CD4-positive, alpha-beta T cell (primary cell): ENCODE measurements around the gene LAPTM4A. TPM values are rescaled to one million over a fixed set of nuclear protein-coding genes. Genes with fewer than 3 reads are reported as not detected.

Experiments
- ATAC-seq: fragments of 200-7000 bp; cut with Tn5 transposase; one replicate; pipeline ENCODE4 v1.10.0; 2022; ENCODE audit warnings: mild to moderate bottlenecking; ENCODE audit not compliant: poor library complexity
- CTCF ChIA-PET: fragments of 350-600 bp; sonication (Branson Sonifier 250); formaldehyde crosslinking; loops from one replicate; lab custom pipeline; 2021; ENCODE audit warnings: antibody characterized with exemption, inconsistent platforms; lab: Charles Lee
- POLR2A ChIA-PET: fragments of 350-600 bp; sonication (Branson Sonifier 250); formaldehyde crosslinking; loops from one replicate; lab custom pipeline; 2021; ENCODE audit warnings: antibody characterized with exemption, inconsistent platforms; lab: Charles Lee
- DNase-seq, 14 experiments: peaks; one replicate each; pipeline ENCODE4 v3.0.0-alpha.2; 2013 to 2020; ENCODE audit warnings: mixed read lengths in 2 of 14
- H3K27ac ChIP-seq, 2 donors: one replicate each; pipeline versions ENCODE4 v1.5.1 to v1.7.0; 2013; ENCODE audit warnings: low read length in 2 of 2, low read depth in 1 of 2, mild to moderate bottlenecking in 1 of 2
- H3K27me3 ChIP-seq, 2 experiments: 1 replicate in 1 of 2; 2 replicates in 1 of 2; pipeline versions ENCODE4 v1.6.1 to v1.7.0; 2013; ENCODE audit warnings: low read length in 2 of 2, control low read depth in 1 of 2, mild to moderate bottlenecking in 1 of 2, moderate library complexity in 1 of 2; ENCODE audit not compliant: insufficient read depth in 2 of 2, control insufficient read depth in 1 of 2
- H3K36me3 ChIP-seq: one replicate; pipeline ENCODE4 v1.6.1; 2013; ENCODE audit warnings: low read length, control low read depth; ENCODE audit not compliant: insufficient read depth
- H3K4me1 ChIP-seq: one replicate; pipeline ENCODE4 v1.6.1; 2013; ENCODE audit warnings: low read length, control low read depth; ENCODE audit not compliant: insufficient read depth
- H3K4me3 ChIP-seq: one replicate; pipeline ENCODE4 v1.5.1; 2013; ENCODE audit warnings: mild to moderate bottlenecking, low read length, moderate library complexity
- H3K9me3 ChIP-seq, 2 experiments: 1 replicate in 1 of 2; 2 replicates in 1 of 2; pipeline versions ENCODE4 v1.6.1 to v1.7.0; 2013; ENCODE audit warnings: low read length in 2 of 2, mild to moderate bottlenecking in 2 of 2, control low read depth in 1 of 2, moderate library complexity in 1 of 2; ENCODE audit not compliant: control insufficient read depth in 1 of 2, insufficient read depth in 1 of 2
- H3K27ac Mint-ChIP-seq: one replicate; pipeline ENCODE4 v1.8.0; 2020; ENCODE audit warnings: mixed read lengths
- H3K27me3 Mint-ChIP-seq: one replicate; pipeline ENCODE4 v1.8.0; 2021; ENCODE audit warnings: mixed read lengths
- H3K36me3 Mint-ChIP-seq: one replicate; pipeline ENCODE4 v1.8.0; 2021; ENCODE audit warnings: low read depth, mixed read lengths
- H3K4me1 Mint-ChIP-seq: one replicate; pipeline ENCODE4 v1.8.0; 2021; ENCODE audit warnings: low read depth, mixed read lengths
- H3K4me3 Mint-ChIP-seq: one replicate; pipeline ENCODE4 v1.8.0; 2020; ENCODE audit warnings: mild to moderate bottlenecking, mixed read lengths
- H3K9me3 Mint-ChIP-seq: one replicate; pipeline ENCODE4 v1.8.0; 2020; ENCODE audit warnings: mixed read lengths
- CTCF ChIP-seq: fragments of 200-600 bp; IDR thresholded peaks from one replicate; pipeline ENCODE4 v1.8.0; 2022; ENCODE audit warnings: antibody characterized with exemption, mild to moderate bottlenecking
- intact Hi-C, 2 experiments: fragments of 100-400 bp; cut with DNase I in 1 of 2; cut with micrococcal nuclease in 1 of 2; formaldehyde crosslinking; loops; one replicate each; pipeline versions ENCODE4 v1.15.1 to v1.9.0; 2023 to 2025; cut with DNase I, micrococcal nuclease
- total RNA-seq, 174 experiments: library from RNA in 2 of 174; stranded (reverse) in 2 of 174; gene quantifications; one replicate each; pipeline ENCODE4 v1.2.3 and lab custom pipeline; 2021 to 2026

The LAPTM4A gene
- total RNA-seq, 2 experiments from 2014 or later = 59.4 to 62.0 TPM

GRCh38 chr2:20094142-20094755 is 42.8 kb upstream of the LAPTM4A start:
- ATAC-seq = no peak
- POLR2A ChIA-PET = no interaction called here
- Histone ChIP-seq H3K36me3 (no peaks in the 10 kb centered on the region), H3K27me3 (peaks cover 0 to 2% of the 10 kb centered on the region in 2 experiments), H3K4me1 (peaks cover 2% of the 10 kb centered on the region), H3K4me3 (no peak overlapping the region), H3K27ac (no peak overlapping the region), H3K9me3 (no peaks in the 10 kb centered on the region)
- Mint-ChIP-seq H3K27ac (no peak overlapping the region), H3K4me1 (no peaks in the 10 kb centered on the region), H3K9me3 (no peaks in the 10 kb centered on the region), H3K27me3 (peaks cover 22% of the 10 kb centered on the region), H3K36me3 (no peaks in the 10 kb centered on the region), H3K4me3 (no peak overlapping the region)
- intact Hi-C loops = loop anchor here in 1 of 2 experiments (10.0 kb wide), 1 partner anchor 1569 kb away; no protein-coding TSS in a partner anchor
- CTCF ChIA-PET = interaction anchor here (2.0 kb wide), 1 partner anchor 79 kb away, joined by 4 read pairs; no protein-coding TSS in a partner anchor
- no peak for TF ChIP-seq CTCF
- no peak for DNase-seq

- Histone ChIP-seq H3K9me3 (no peaks in the 10 kb centered on the region), H3K4me3 (no peak overlapping the region), H3K36me3 (no peaks in the 10 kb centered on the region), H3K27ac (no peak overlapping the region), H3K27me3 (peaks cover 0 to 2% of the 10 kb centered on the region in 2 experiments), H3K4me1 (peaks cover 2% of the 10 kb centered on the region)
- H3K4me3 Mint-ChIP-seq = no peak overlapping the region
- DNase-seq (no peak), ATAC-seq (no peak)
- CTCF ChIA-PET = interaction anchor here (2.0 kb wide), 1 partner anchor 78 kb away, joined by 4 read pairs; no protein-coding TSS in a partner anchor
- intact Hi-C loops = loop anchor here in 1 of 2 experiments (10.0 kb wide), 1 partner anchor 1569 kb away; no protein-coding TSS in a partner anchor
- H3K9me3 Mint-ChIP-seq = no peaks in the 10 kb centered on the region
- TF ChIP-seq CTCF = no peak
- H3K36me3 Mint-ChIP-seq = no peaks in the 10 kb centered on the region
- no peak overlapping the region for H3K27ac Mint-ChIP-seq
- POLR2A ChIA-PET = no interaction called here
- no peaks in the 10 kb centered on the region for H3K4me1 Mint-ChIP-seq
- peaks cover 22% of the 10 kb centered on the region for H3K27me3 Mint-ChIP-seq
Measured at GRCh38 chr2:20093263-20094141, 42.1 kb upstream of the LAPTM4A start.

DNA sequence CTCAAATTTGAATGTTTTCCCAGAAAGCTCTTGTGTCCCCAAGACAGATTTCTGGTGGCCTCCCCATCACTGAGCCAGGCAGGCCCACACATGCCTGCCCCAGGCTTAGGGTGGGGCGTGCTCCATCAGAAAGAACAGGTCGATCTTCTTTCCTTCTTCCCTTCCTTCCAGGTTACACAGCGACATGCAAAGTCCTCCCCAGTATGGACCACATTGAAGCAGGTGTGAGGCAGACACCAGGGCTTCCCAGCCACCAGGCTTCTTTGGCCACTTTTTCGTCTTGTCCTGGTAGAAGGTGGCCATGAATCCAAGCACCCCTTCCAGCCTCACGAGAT is 41.4 kb upstream of the LAPTM4A start:
- H3K27me3 ChIP-seq = peaks cover 0 to 2% of the 10 kb centered on the region in 2 experiments
- CTCF ChIA-PET = no interaction called here
- POLR2A ChIA-PET = no interaction called here
- no peaks in the 10 kb centered on the region for H3K36me3 Mint-ChIP-seq
- intact Hi-C loops = loop anchor here in 1 of 2 experiments (10.0 kb wide), 1 partner anchor 1568 kb away; no protein-coding TSS in a partner anchor
- no peak overlapping the region for H3K4me3 ChIP-seq
- H3K27me3 Mint-ChIP-seq = peaks cover 16% of the 10 kb centered on the region
- H3K27ac Mint-ChIP-seq = no peak overlapping the region
- no peaks in the 10 kb centered on the region for H3K4me1 Mint-ChIP-seq
- H3K36me3 ChIP-seq = no peaks in the 10 kb centered on the region
- H3K27ac ChIP-seq = no peak overlapping the region
- H3K4me1 ChIP-seq = no peaks in the 10 kb centered on the region
- TF ChIP-seq CTCF = no peak
- no peaks in the 10 kb centered on the region for H3K9me3 Mint-ChIP-seq
- no peak for DNase-seq
- H3K4me3 Mint-ChIP-seq = no peak overlapping the region
- no peak for ATAC-seq
- no peaks in the 10 kb centered on the region for H3K9me3 ChIP-seq
